GM23338 (cell line): Measurements from ENCODE around the gene BMPR1B. TPM values are rescaled to one million over a fixed set of nuclear protein-coding genes. Genes with fewer than 3 reads are reported as not detected.

ENCODE experiments used
- ATAC-seq: fragments of 200-7000 bp; cut with Tn5 transposase; 3 replicates; pipeline ENCODE4 v1.9.1; 2020
- DNase-seq: peaks from one replicate; pipeline ENCODE4 v3.0.0-alpha.2; 2015; ENCODE audit warnings: low spot score
- H2AFZ ChIP-seq: fragments of 200-600 bp; sonication (generic); 2 replicates; pipeline ENCODE4 v1.8.0; 2016; ENCODE audit warnings: antibody characterized with exemption, mild to moderate bottlenecking, moderate library complexity
- H3F3A ChIP-seq: fragments of 200-600 bp; sonication (generic); replicated peaks from 2 replicates; pipeline ENCODE4 v1.8.0; 2017; ENCODE audit warnings: antibody characterized with exemption, mixed run types, low read depth
- H3K27ac ChIP-seq: fragments of 200-600 bp; sonication (generic); 2 replicates; pipeline ENCODE4 v1.6.1; 2016; ENCODE audit warnings: low read depth
- H3K27me3 ChIP-seq: fragments of 200-600 bp; sonication (generic); 2 replicates; pipeline ENCODE4 v1.8.0; 2016; ENCODE audit warnings: mild to moderate bottlenecking, mixed run types, moderate library complexity; ENCODE audit not compliant: insufficient read depth
- H3K36me3 ChIP-seq: fragments of 200-600 bp; sonication (generic); 2 replicates; pipeline ENCODE4 v1.8.0; 2016; ENCODE audit warnings: mild to moderate bottlenecking; ENCODE audit not compliant: insufficient read depth
- H3K4me1 ChIP-seq: fragments of 200-600 bp; sonication (generic); 2 replicates; pipeline ENCODE4 v1.8.0; 2016; ENCODE audit warnings: mild to moderate bottlenecking, moderate library complexity; ENCODE audit not compliant: insufficient read depth
- H3K4me2 ChIP-seq: fragments of 200-600 bp; sonication (generic); 2 replicates; pipeline ENCODE4 v1.7.1; 2017; ENCODE audit warnings: mixed run types
- H3K4me3 ChIP-seq: fragments of 200-600 bp; sonication (generic); 2 replicates; pipeline ENCODE4 v1.6.1; 2016; ENCODE audit warnings: mixed run types
- H3K79me2 ChIP-seq: fragments of 200-600 bp; sonication (generic); replicated peaks from 2 replicates; pipeline ENCODE4 v1.8.0; 2017; ENCODE audit warnings: mild to moderate bottlenecking; ENCODE audit not compliant: insufficient read depth
- H3K9me2 ChIP-seq: fragments of 200-600 bp; sonication (generic); 2 replicates; pipeline ENCODE4 v1.8.0; 2017; ENCODE audit not compliant: insufficient read depth
- H4K20me1 ChIP-seq: fragments of 200-600 bp; sonication (generic); replicated peaks from 2 replicates; pipeline ENCODE4 v1.8.0; 2017; ENCODE audit warnings: mild to moderate bottlenecking; ENCODE audit not compliant: insufficient read depth
- H3K27ac Mint-ChIP-seq: 2 replicates; pipeline ENCODE4 v1.8.0; 2020; ENCODE audit warnings: inconsistent platforms, mild to moderate bottlenecking, moderate library complexity, mixed read lengths
- H3K27me3 Mint-ChIP-seq: 3 replicates; pipeline ENCODE4 v1.8.0; 2022; ENCODE audit warnings: low read depth, mild to moderate bottlenecking, moderate library complexity, mixed read lengths, inconsistent platforms; ENCODE audit not compliant: insufficient read depth, poor library complexity
- H3K36me3 Mint-ChIP-seq: 3 replicates; pipeline ENCODE4 v1.8.0; 2021; ENCODE audit warnings: low read depth, mild to moderate bottlenecking, inconsistent platforms, moderate library complexity, mixed read lengths
- H3K4me1 Mint-ChIP-seq: 3 replicates; pipeline ENCODE4 v1.8.0; 2020; ENCODE audit warnings: mild to moderate bottlenecking, inconsistent platforms, mixed read lengths
- H3K4me3 Mint-ChIP-seq: 3 replicates; pipeline ENCODE4 v1.8.0; 2021; ENCODE audit warnings: moderate library complexity, mild to moderate bottlenecking, inconsistent platforms, mixed read lengths
- H3K9me3 Mint-ChIP-seq: 3 replicates; pipeline ENCODE4 v1.8.0; 2020; ENCODE audit warnings: moderate library complexity, mild to moderate bottlenecking, inconsistent platforms, mixed read lengths
- CREB1 ChIP-seq: fragments of 250-450 bp; sonication (Bioruptor Pico); IDR thresholded peaks from 2 replicates; pipeline ENCODE4 v1.5.0; 2020; ENCODE audit warnings: low read depth, mild to moderate bottlenecking, moderate library complexity
- CTCF ChIP-seq, 2 experiments: fragments of 200-600 bp in 1 of 2; sonication (generic) in 1 of 2; conservative IDR thresholded peaks; 2 replicates each; pipeline versions ENCODE4 v1.5.1 to v1.6.1; 2016 to 2017; ENCODE audit warnings: antibody characterized with exemption in 2 of 2, low read depth in 2 of 2, mild to moderate bottlenecking in 2 of 2, moderate library complexity in 1 of 2
- ETS1 ChIP-seq: IDR thresholded peaks from 2 replicates; pipeline ENCODE4 v1.6.1; 2016; ENCODE audit warnings: antibody characterized with exemption
- EZH2 ChIP-seq: fragments of 200-600 bp; sonication (generic); IDR thresholded peaks from one replicate; pipeline ENCODE4 v1.8.0; 2017; ENCODE audit warnings: antibody characterized with exemption, mild to moderate bottlenecking, low read depth; ENCODE audit not compliant: unreplicated experiment
- EZH2phosphoT487 ChIP-seq: fragments of 200-600 bp; sonication (generic); IDR thresholded peaks from one replicate; pipeline ENCODE4 v1.8.1; 2018; ENCODE audit warnings: antibody characterized with exemption; ENCODE audit not compliant: unreplicated experiment
- NANOG ChIP-seq: IDR thresholded peaks from 2 replicates; pipeline ENCODE4 v1.6.1; 2016; ENCODE audit warnings: antibody characterized with exemption, borderline replicate concordance
- POLR2AphosphoS5 ChIP-seq: IDR thresholded peaks from 2 replicates; pipeline ENCODE4 v1.6.1; 2016; ENCODE audit warnings: antibody characterized with exemption, low read depth
- STAT1 ChIP-seq: IDR thresholded peaks from one replicate; pipeline ENCODE4 v1.6.1; 2016; ENCODE audit warnings: antibody characterized with exemption; ENCODE audit not compliant: unreplicated experiment
- ZNF114 ChIP-seq: fragments of 250-450 bp; sonication (Bioruptor Pico); IDR thresholded peaks from 2 replicates; pipeline ENCODE4 v1.5.0; 2020; ENCODE audit warnings: mild to moderate bottlenecking, moderate library complexity
- ZNF462 ChIP-seq: fragments of 250-450 bp; sonication (Bioruptor Pico); IDR thresholded peaks from 2 replicates; pipeline ENCODE4 v1.5.0; 2020; ENCODE audit warnings: mild to moderate bottlenecking, moderate library complexity
- polyA plus RNA-seq: library from polyadenylated mRNA; unstranded; fragments of >200 nt; fragmentation: Nextera tagmentation; extraction: Ambion mirVana; gene quantifications from 2 replicates; pipeline ENCODE4 v1.2.1, GENCODE V29; 2016
- total RNA-seq: library from RNA; depleted of rRNA; stranded (reverse); fragments of >200 nt; shearing (Covaris generic); gene quantifications from 2 replicates; pipeline ENCODE4 v1.2.3, GENCODE V29; 2014

Gene BMPR1B
- total and polyA plus RNA-seq, 2 experiments from 2014 or later = 0.48 to 1.0 TPM

- Histone ChIP-seq H3K36me3 (no peaks in the 10 kb centered on the region), H4K20me1 (no peaks in the 10 kb centered on the region), H2AFZ (no peak overlapping the region), H3K4me2 (no peak overlapping the region), H3K4me1 (no peaks in the 10 kb centered on the region), H3K9me2 (no peaks in the 10 kb centered on the region), H3F3A (no peaks in the 10 kb centered on the region), H3K27ac (no peak overlapping the region), H3K27me3 (no peaks in the 10 kb centered on the region), H3K79me2 (no peaks in the 10 kb centered on the region), H3K4me3 (no peak overlapping the region)
- no peak for TF ChIP-seq EZH2
- Mint-ChIP-seq H3K27me3 (no peaks in the 10 kb centered on the region), H3K4me3 (no peak overlapping the region), H3K36me3 (no peaks in the 10 kb centered on the region), H3K4me1 (no peaks in the 10 kb centered on the region), H3K27ac (no peak overlapping the region), H3K9me3 (peaks cover 4% of the 10 kb centered on the region; the same call in 1 of the 3 replicates)
- DNase-seq (no peak), ATAC-seq (no peak)
Measured at GRCh38 chr4:94741304-94741703, 16.5 kb upstream of the BMPR1B start.

- H3K27me3 ChIP-seq = no peaks in the 10 kb centered on the region
- Mint-ChIP-seq H3K9me3 (peaks cover 4% of the 10 kb centered on the region; the same call in 1 of the 3 replicates), H3K4me3 (no peak overlapping the region), H3K27ac (no peak overlapping the region), H3K36me3 (no peaks in the 10 kb centered on the region), H3K4me1 (peaks cover 7% of the 10 kb centered on the region; the same call in 2 of the 3 replicates), H3K27me3 (no peaks in the 10 kb centered on the region)
- no peaks in the 10 kb centered on the region for H3K79me2 ChIP-seq
- no peaks in the 10 kb centered on the region for H3K9me2 ChIP-seq
- H4K20me1 ChIP-seq = no peaks in the 10 kb centered on the region
- H3K36me3 ChIP-seq = no peaks in the 10 kb centered on the region
- no peak overlapping the region for H3K4me2 ChIP-seq
- ATAC-seq (no peak), DNase-seq (no peak)
- H2AFZ ChIP-seq = no peak overlapping the region
- no peak overlapping the region for H3K4me3 ChIP-seq
- no peaks in the 10 kb centered on the region for H3K4me1 ChIP-seq
- H3K27ac ChIP-seq = no peak overlapping the region
- no peaks in the 10 kb centered on the region for H3F3A ChIP-seq
- TF ChIP-seq ETS1 (no peak), POLR2AphosphoS5 (no peak), NANOG (no peak), ZNF462 (CRISPR knock-in tag) (no peak), CREB1 (CRISPR knock-in tag) (no peak), STAT1 (no peak), CTCF (conservative IDR thresholded peaks at IDR 0.05; ENCODE audit: low read depth in 2 of 2) (no peak), EZH2phosphoT487 (no peak), ZNF114 (CRISPR knock-in tag) (no peak)
Measured at GRCh38 chr4:94743838-94744237, 13.9 kb upstream of the BMPR1B start.
